Body of pancreas (tissue), 4 donors: Measurements from ENCODE around the gene NRG4.

Experiments used
- CTCF ChIP-seq, 7 experiments: fragments of 450-650 bp in 4 of 7; fragments of 200-600 bp in 3 of 7; sonication (generic) in 3 of 7; IDR thresholded peaks; one replicate each; pipeline ENCODE4 v1.5.1; 2016 to 2019; ENCODE audit warnings: antibody characterized with exemption in 7 of 7
- POLR2A ChIP-seq, 3 donors: fragments of 450-650 bp; IDR thresholded peaks; one replicate each; pipeline ENCODE4 v1.6.1; 2016; ENCODE audit warnings: antibody characterized with exemption in 3 of 3, mild to moderate bottlenecking in 2 of 3

- TF ChIP-seq POLR2A (IDR thresholded peaks at IDR 0.05) (no peak), CTCF (IDR thresholded peaks at IDR 0.05) (no peak)
Measured at GRCh38 chr15:75992897-75993296, 19.3 kb downstream of the NRG4 start.
